ENCODE results near the gene SOBP.

DNA sequence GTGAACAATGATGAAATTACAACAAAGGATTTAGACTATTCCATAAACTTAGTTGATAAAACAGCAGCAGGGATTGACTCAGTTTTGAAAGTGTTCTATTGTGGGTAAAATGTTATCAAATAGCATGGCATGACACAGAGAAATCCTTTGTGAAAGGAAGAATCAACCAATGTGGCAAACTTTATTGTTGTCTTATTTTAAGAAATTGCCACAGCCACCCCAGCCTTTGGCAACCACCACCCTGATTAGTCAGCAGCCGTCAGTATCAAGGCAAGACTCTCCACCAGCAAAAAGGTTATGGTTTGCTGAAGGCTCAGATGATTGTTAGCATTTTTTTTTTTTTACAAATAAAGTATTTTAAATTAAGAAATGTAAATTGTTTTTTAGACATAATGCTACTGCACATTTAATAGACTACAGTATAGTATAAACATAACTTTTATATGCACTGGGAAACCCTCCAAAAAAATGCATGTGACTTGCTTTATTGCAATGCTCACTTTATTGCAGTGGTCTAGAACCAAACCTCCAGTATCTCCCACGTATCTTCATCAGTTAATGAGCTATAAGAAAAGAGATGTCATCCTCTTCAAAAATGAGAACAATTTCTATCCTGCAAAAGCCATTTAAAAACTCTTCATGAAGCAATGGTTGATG is 162.7 kb downstream of the SOBP start:
- no peak for TF ChIP-seq EP300 (IDR thresholded peaks at IDR 0.05)
- TF ChIP-seq, protein P1, sequence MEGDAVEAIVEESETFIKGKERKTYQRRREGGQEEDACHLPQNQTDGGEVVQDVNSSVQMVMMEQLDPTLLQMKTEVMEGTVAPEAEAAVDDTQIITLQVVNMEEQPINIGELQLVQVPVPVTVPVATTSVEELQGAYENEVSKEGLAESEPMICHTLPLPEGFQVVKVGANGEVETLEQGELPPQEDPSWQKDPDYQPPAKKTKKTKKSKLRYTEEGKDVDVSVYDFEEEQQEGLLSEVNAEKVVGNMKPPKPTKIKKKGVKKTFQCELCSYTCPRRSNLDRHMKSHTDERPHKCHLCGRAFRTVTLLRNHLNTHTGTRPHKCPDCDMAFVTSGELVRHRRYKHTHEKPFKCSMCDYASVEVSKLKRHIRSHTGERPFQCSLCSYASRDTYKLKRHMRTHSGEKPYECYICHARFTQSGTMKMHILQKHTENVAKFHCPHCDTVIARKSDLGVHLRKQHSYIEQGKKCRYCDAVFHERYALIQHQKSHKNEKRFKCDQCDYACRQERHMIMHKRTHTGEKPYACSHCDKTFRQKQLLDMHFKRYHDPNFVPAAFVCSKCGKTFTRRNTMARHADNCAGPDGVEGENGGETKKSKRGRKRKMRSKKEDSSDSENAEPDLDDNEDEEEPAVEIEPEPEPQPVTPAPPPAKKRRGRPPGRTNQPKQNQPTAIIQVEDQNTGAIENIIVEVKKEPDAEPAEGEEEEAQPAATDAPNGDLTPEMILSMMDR (IDR thresholded peaks at IDR 0.05): no peak

All from tibial nerve (tissue), 4 donors.